OCI-LY1 (cell line): ENCODE data around the gene SLC4A1.
A peak's percentile ranks its signal among the peaks of the same experiment; 100 is the strongest.

Experiments used
- H2AFZ ChIP-seq: fragments of 200-600 bp; sonication (generic), shearing (Covaris generic); 2 replicates; pipeline ENCODE4 v1.6.0; 2014; ENCODE audit warnings: antibody characterized with exemption, mild to moderate bottlenecking, low read length
- H3F3A ChIP-seq: fragments of 200-600 bp; sonication (generic), shearing (Covaris generic); 2 replicates; pipeline ENCODE4 v1.6.0; 2014; ENCODE audit warnings: mild to moderate bottlenecking, antibody characterized with exemption, low read length, moderate library complexity; ENCODE audit not compliant: insufficient read depth
- H3K27ac ChIP-seq: fragments of 200-600 bp; sonication (generic); 2 replicates; pipeline ENCODE4 v1.5.1; 2014; ENCODE audit warnings: low read length, mixed run types, mild to moderate bottlenecking, low read depth; ENCODE audit not compliant: poor library complexity, severe bottlenecking
- H3K27me3 ChIP-seq: fragments of 200-600 bp; sonication (generic); 2 replicates; pipeline ENCODE4 v1.6.0; 2014; ENCODE audit warnings: antibody characterized with exemption, mild to moderate bottlenecking, low read length, moderate library complexity; ENCODE audit not compliant: insufficient read depth
- H3K36me3 ChIP-seq: fragments of 200-600 bp; sonication (generic); 2 replicates; pipeline ENCODE4 v1.6.1; 2014; ENCODE audit warnings: mild to moderate bottlenecking, antibody characterized with exemption, low read length, moderate library complexity, mixed read lengths; ENCODE audit not compliant: insufficient read depth
- H3K4me1 ChIP-seq: fragments of 200-600 bp; sonication (generic); 2 replicates; pipeline ENCODE4 v1.5.1; 2014; ENCODE audit warnings: mild to moderate bottlenecking, low read length, moderate library complexity; ENCODE audit not compliant: insufficient read depth, severe bottlenecking
- H3K4me2 ChIP-seq: fragments of 200-600 bp; sonication (generic), shearing (Covaris generic); 2 replicates; pipeline ENCODE4 v1.6.1; 2014; ENCODE audit warnings: low read length
- H3K4me3 ChIP-seq: fragments of 200-600 bp; sonication (generic); 2 replicates; pipeline ENCODE4 v1.5.1; 2014; ENCODE audit warnings: low read length, low read depth, mild to moderate bottlenecking, mixed read lengths; ENCODE audit not compliant: poor library complexity, severe bottlenecking
- H3K79me2 ChIP-seq: fragments of 200-600 bp; shearing (Covaris generic); 2 replicates; pipeline ENCODE4 v1.6.1; 2016; ENCODE audit warnings: mixed run types, low read length, mixed read lengths; ENCODE audit not compliant: insufficient read depth
- H3K9ac ChIP-seq: fragments of 200-600 bp; sonication (generic), shearing (Covaris generic); 2 replicates; pipeline ENCODE4 v1.6.1; 2014; ENCODE audit warnings: mild to moderate bottlenecking, low read length, mixed read lengths
- H3K9me2 ChIP-seq: fragments of 200-600 bp; sonication (generic), shearing (Covaris generic); 2 replicates; pipeline ENCODE4 v1.6.1; 2014; ENCODE audit warnings: low read depth, mild to moderate bottlenecking, low read length, mixed read lengths
- H3K9me3 ChIP-seq: fragments of 200-600 bp; shearing (Covaris generic); 2 replicates; pipeline ENCODE4 v1.6.1; 2014; ENCODE audit warnings: low read length, mixed read lengths
- H4K20me1 ChIP-seq: fragments of 200-600 bp; sonication (generic), shearing (Covaris generic); 2 replicates; pipeline ENCODE4 v1.6.0; 2016; ENCODE audit warnings: mild to moderate bottlenecking, low read length; ENCODE audit not compliant: insufficient read depth
- CTCF ChIP-seq: fragments of 200-600 bp; sonication (generic), shearing (Covaris generic); IDR thresholded peaks from 2 replicates; pipeline ENCODE4 v1.5.1; 2017; ENCODE audit warnings: mild to moderate bottlenecking, antibody characterized with exemption, low read length, moderate library complexity, mixed read lengths
- EZH2 ChIP-seq: fragments of 200-600 bp; sonication (generic), shearing (Covaris generic); IDR thresholded peaks from 2 replicates; pipeline ENCODE4 v1.8.0; 2017; ENCODE audit warnings: borderline replicate concordance, mixed run types, mild to moderate bottlenecking, antibody characterized with exemption, low read length, moderate library complexity, mixed read lengths

Gene SLC4A1

DNA sequence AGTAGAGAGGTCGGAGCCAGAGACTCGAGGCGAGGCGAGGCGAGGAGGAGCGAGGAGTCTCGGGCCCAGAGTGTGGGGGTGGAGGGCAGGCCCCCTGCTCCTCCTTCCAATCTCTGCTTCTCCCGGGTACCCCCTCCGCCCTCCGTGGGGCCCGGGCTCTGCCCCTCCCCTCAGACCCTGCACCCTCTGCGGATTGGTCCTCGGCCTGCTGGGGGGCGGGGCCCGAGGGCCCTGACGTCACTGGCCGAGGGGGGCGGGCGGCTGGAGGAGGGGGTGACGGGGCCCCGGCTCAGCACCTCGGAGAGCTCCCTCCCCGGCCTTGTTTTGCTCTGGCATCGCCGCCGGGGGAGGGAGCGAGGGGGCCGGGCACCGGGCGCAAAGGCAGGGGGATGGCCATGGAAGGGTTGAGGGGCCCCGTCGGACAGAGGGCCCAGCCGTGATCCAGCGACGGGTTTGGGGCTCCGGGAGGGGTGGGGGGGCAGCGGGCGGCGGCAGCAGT is 40.4 kb upstream of the SLC4A1 start, which contains the start of gene RUNDC3A:
Gene RUNDC3A, plus strand, starts transcription at position 282 of the 499 bp plus-strand sequence. CDS start 232 bp downstream, outside the sequence.
- H3K4me2 ChIP-seq: peak within 1 kb of the TSS; percentile 89
- H3F3A ChIP-seq: no peaks in the 10 kb centered on the region
- H3K9me3 ChIP-seq: no peaks in the 10 kb centered on the region
- H3K27ac ChIP-seq: no peak within 1 kb of the TSS
- no peaks in the 10 kb centered on the region for H3K36me3 ChIP-seq
- peak within 1 kb of the TSS; percentile 52 for H3K4me3 ChIP-seq
- no peaks in the 10 kb centered on the region for H3K9me2 ChIP-seq
- peaks cover 5% of the 10 kb centered on the region; the same call in 1 of the 2 replicates for H3K27me3 ChIP-seq
- H3K79me2 ChIP-seq: no peaks in the 10 kb centered on the region
- no peak for TF ChIP-seq EZH2
- no peak for TF ChIP-seq CTCF
- H3K4me1 ChIP-seq: peaks cover 7% of the 10 kb centered on the region
- no peak within 1 kb of the TSS for H3K9ac ChIP-seq
- H2AFZ ChIP-seq: no peak within 1 kb of the TSS
- no peaks in the 10 kb centered on the region for H4K20me1 ChIP-seq

- Histone ChIP-seq H3F3A (no peaks in the 10 kb centered on the region), H4K20me1 (no peaks in the 10 kb centered on the region), H3K27ac (no peak overlapping the region), H3K79me2 (no peaks in the 10 kb centered on the region), H3K4me2 (peak overlapping the region; percentile 89; the same call in 1 of the 2 replicates), H3K4me1 (peaks cover 7% of the 10 kb centered on the region), H2AFZ (no peak overlapping the region), H3K9me2 (no peaks in the 10 kb centered on the region), H3K27me3 (peaks cover 5% of the 10 kb centered on the region; the same call in 1 of the 2 replicates), H3K36me3 (no peaks in the 10 kb centered on the region), H3K9me3 (no peaks in the 10 kb centered on the region), H3K4me3 (peak overlapping the region; percentile 52), H3K9ac (no peak overlapping the region)
- TF ChIP-seq CTCF: no peak
- TF ChIP-seq EZH2: no peak
Observed at GRCh38 chr17:44307387-44308186, 39.7 kb upstream of the SLC4A1 start.

GRCh38 chr17:44304651-44305050 is 36.7 kb upstream of the SLC4A1 start:
- H3K27ac ChIP-seq: no peak overlapping the region
- no peak overlapping the region for H3K4me2 ChIP-seq
- H3K9ac ChIP-seq: no peak overlapping the region
- no peak overlapping the region for H3K4me3 ChIP-seq
- peaks cover 11% of the 10 kb centered on the region; the same call in 1 of the 2 replicates for H3K27me3 ChIP-seq
- H3K4me1 ChIP-seq: peaks cover 7% of the 10 kb centered on the region
- H2AFZ ChIP-seq: no peak overlapping the region
- no peaks in the 10 kb centered on the region for H3K9me3 ChIP-seq
- no peaks in the 10 kb centered on the region for H3F3A ChIP-seq
- no peaks in the 10 kb centered on the region for H3K9me2 ChIP-seq
- H4K20me1 ChIP-seq: no peaks in the 10 kb centered on the region
- TF ChIP-seq EZH2 (no peak), CTCF (no peak)
- H3K79me2 ChIP-seq: no peaks in the 10 kb centered on the region
- no peaks in the 10 kb centered on the region for H3K36me3 ChIP-seq
